GM21360 (cell line): ENCODE results near the gene ATP8A2.
"Not testable (repeated sequence)": the region's sequence is repeated elsewhere in the genome, so short reads cannot be mapped to it uniquely, and the experiment has no call there.

Experiments used
- ATAC-seq: cut with Tn5 transposase; IDR thresholded peaks from one replicate; pipeline ENCODE4 v1.9.1; 2021; ENCODE audit warnings: mild to moderate bottlenecking, moderate library complexity; ENCODE audit not compliant: unreplicated experiment

ATP8A2 gene

GRCh38 chr13:25790137-25790536 is 418.4 kb downstream of the ATP8A2 start:
- not testable (repeated sequence) for ATAC-seq

GRCh38 chr13:25795277-25795676 is 423.5 kb downstream of the ATP8A2 start:
- ATAC-seq = no peak

DNA sequence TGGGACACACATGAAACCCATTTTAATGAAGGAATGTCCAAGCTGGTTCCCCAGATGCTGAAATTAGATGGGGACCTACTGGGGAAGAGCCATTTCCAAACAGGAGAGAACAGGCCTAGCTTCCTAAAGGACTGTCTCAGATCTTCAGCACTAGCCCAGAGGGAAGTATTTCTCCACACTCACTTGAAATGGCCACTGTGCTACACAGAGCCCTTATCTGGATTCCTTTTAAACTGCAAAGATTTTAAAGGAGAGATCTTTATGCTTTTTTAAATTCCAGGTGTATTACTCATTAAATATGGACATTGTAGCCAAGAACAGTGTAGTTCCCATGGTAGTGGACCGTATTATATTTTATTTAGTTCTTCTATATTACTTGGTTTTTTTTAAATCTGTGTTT is 424.7 kb downstream of the ATP8A2 start:
- no peak for ATAC-seq

DNA sequence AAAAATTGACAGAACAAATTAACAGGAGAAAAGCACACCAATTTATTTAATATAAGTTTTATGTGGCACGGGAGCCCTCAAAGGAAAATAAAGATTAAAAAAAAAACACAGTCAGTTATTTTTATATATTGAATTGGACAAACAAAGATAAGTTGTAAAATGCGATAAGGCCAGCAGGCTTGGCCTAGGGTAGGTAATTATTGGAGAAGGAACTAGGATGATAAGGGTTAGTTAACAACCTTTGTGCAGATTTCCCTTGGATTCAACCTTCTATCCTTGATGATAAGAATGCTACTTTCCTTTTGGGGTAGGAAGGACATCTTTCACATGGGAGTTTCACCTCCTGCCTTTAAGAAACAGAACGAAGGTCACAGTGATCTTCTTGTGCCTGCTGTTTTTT is 427.2 kb downstream of the ATP8A2 start:
- no peak for ATAC-seq

- ATAC-seq = no peak
These were observed 428.7 kb downstream of the ATP8A2 start for GRCh38 chr13:25800523-25800922.

DNA sequence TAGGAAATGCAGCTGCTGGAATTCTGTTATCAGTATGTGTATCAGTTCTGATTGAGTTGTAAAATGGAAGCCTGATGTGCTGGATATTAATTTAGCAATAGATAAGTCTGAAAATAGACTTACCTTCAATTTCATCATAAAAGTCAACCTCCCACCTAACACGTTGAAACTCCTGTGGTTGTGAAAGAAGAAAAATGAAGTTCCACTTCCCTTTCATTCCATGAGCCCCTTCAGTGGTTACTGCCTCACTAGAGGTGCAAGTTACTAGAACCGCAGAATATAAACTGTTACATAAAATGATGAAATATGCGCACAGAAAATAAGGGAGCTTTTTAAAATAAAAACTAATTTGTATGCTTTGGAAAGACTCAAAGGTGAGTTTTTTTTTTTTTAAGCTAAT is 430.8 kb downstream of the ATP8A2 start:
- ATAC-seq = no peak

GRCh38 chr13:25803641-25804040 is 431.9 kb downstream of the ATP8A2 start:
- ATAC-seq = no peak

- ATAC-seq = peak; percentile 81
These were observed 434.6 kb downstream of the ATP8A2 start for GRCh38 chr13:25806264-25806974.

DNA sequence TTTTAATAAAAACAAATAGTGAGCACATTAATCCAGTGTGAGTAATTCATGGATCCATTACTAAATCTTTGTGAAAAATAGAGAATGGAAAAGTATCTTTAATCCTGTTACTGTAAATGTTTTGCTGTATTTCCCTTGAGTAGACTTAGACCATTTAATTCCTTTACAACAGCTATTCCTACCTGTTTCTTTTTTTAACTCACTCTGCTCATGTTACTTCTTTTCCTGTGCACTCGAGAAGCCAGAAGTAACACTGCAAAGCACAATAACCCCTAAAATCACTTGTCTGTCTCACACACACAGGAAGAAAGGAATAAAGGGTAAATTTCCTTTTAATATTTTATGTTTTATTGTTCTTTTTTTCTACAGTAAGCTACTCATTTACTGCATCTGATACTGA is 435.8 kb downstream of the ATP8A2 start:
- no peak for ATAC-seq

GRCh38 chr13:25811506-25811905 is 439.7 kb downstream of the ATP8A2 start:
- ATAC-seq = no peak

- no peak for ATAC-seq
These were observed 444.5 kb downstream of the ATP8A2 start for GRCh38 chr13:25816239-25816638.

DNA sequence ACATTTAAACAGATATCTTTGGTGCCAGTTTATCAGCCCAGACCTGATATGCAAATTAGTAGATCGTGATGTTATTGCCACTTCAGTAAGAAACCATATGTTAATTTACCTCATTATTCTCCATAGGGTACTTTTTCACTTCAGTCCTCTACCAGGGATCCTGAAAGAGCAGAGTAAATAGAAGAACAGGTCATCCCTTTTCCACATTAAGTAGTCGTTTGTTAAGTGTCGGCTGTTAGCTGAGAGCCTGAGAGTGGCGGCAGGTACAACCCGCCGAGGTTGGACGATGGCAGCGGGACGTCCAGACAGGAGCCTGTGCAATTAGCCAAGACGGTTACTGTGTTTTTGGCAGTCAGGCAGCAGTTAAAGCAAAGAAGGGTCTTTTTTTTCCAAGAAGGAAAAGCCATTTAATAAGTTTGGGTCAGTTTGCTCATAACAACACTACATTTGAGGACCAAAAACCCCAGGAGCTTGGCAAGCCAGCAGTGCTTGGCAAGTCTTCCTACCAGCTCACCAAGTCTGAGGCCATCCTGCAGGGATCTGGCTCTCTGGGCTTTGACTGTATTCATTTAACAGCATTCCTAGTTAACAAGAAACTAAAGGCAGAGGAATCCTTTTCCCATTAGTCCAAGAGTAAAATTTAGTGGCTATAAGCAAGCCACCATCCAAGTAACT is 448.2 kb downstream of the ATP8A2 start:
- no peak for ATAC-seq

GRCh38 chr13:25821776-25822175 is 450.0 kb downstream of the ATP8A2 start:
- no peak for ATAC-seq

DNA sequence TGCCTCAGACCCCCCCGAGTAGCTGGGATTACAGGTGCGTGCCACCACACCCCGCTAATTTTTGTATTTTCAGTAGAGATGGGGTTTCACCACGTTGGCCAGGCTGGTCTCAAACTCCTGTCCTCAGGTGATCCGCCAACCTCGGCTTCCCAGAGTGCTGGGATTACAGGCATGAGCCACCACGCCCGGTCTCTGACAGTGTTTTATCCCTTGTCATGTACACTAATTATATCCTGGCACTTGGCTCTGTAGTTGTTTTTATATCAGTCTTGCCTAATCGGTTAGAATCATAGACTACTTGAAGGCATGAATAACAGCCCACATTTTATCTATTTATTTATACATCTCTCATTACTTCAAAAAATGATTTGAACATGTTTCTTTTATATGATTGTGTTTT is 455.4 kb downstream of the ATP8A2 start:
- not testable (repeated sequence) for ATAC-seq

DNA sequence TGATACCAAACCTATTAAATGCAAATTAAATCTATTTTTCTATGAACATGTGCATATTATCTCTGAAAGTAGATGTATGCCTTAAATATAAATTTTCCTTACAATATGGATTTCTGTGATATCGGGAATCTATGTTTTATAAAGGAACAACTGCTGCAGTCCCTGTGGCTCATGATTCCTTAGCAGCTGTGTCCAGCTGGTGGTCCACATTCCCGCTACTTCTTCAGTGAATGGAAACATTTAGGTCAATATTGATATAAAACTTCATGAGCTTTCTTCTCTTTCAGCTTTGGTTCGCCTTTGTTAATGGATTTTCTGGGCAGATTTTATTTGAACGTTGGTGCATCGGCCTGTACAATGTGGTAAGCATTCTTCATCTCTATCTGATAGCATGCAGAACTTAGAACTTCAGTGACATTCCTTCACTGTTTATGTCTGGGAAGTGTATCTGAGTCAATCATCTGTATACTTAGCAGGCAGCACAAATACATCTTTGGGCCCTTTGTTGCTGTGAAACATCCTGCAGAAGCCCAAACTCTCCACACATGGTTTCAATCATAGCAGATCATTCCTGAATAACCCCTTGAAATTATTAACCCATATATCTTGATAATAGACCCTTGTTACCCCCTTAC is 456.2 kb downstream of the ATP8A2 start:
- no peak for ATAC-seq

DNA sequence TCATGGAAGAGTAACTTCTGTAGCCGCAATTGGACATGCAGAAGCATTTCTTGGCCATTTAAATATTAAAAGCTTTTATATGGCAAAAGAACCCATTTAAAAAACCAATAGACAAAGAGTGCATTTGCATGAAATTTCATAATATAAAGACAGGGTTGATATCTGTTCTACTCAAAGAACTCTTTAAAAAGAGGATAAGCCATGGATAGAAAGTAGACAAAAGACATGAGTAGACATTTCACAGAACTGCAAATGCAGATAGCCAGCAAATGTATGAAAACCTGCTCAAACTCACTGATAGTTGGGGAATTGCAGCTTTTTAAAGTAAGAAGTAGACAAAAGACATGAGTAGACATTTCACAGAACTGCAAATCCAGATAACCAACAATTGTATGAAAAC is 462.0 kb downstream of the ATP8A2 start:
- no peak for ATAC-seq

- ATAC-seq = no peak
These were observed 465.0 kb downstream of the ATP8A2 start for GRCh38 chr13:25836574-25837336.

- no peak for ATAC-seq
These were observed 467.6 kb downstream of the ATP8A2 start for GRCh38 chr13:25839371-25839770.

GRCh38 chr13:25840261-25840660 is 468.5 kb downstream of the ATP8A2 start:
- no peak for ATAC-seq

DNA sequence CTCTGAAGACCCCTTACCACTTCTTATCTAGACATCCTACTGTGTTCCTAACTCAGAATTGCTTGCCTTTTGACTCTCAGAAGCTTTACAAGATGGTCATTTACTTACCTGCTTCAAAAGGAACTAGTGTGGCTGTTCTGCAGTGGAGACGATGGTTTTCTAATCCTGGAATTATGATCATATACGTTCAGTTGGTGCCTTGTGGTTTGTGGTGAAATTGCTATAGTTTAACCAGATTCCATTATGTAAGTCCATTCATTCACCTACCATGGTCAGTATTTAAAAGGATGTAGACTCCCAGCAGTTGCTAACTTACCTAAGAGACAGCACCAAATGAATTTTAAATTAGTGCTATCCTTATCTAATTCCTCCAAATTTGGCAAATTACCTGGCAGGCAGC is 469.2 kb downstream of the ATP8A2 start:
- no peak for ATAC-seq

DNA sequence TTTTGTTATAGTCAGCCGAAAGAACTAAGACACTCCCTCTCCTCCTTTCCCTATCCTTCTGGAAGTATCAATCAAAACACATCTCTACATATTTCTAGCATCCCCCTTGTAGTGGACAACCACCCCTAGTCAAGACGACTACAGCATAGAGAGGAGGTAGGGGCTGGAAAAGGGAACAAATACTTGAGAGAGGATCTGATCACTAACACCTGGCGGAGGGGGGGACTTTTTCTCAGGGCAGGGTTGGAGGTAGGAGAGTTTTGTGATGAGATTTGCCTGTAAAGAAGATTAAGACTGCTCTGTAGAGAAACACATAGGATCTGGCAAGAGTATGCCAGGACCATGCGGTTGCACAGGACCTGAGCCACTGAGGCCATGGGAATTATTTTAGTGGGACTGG is 471.9 kb downstream of the ATP8A2 start:
- ATAC-seq = no peak
